HL-60 (cell line): ENCODE measurements around the gene ACP3.

Experiments used
- DNase-seq, 2 experiments: peaks; one replicate each; pipeline ENCODE4 v3.0.0-alpha.2; 2010 to 2020; ENCODE audit warnings: low read depth in 1 of 2, low spot score in 1 of 2
- H3K27ac ChIP-seq: fragments of 250-450 bp; sonication (Bioruptor Pico); replicated peaks from 2 replicates; pipeline ENCODE4 v1.5.1; 2020; ENCODE audit warnings: mild to moderate bottlenecking, moderate library complexity
- H3K27me3 ChIP-seq: fragments of 250-450 bp; sonication (Bioruptor Pico); 2 replicates; pipeline ENCODE4 v1.5.1; 2021; ENCODE audit warnings: mild to moderate bottlenecking, moderate library complexity; ENCODE audit not compliant: insufficient read depth, poor library complexity, severe bottlenecking
- H3K4me3 ChIP-seq: replicated peaks from 2 replicates; pipeline ENCODE4 v1.5.1; 2011; ENCODE audit warnings: mild to moderate bottlenecking, control low read depth, low read length; ENCODE audit not compliant: insufficient read depth
- GABPA ChIP-seq: IDR thresholded peaks from 2 replicates; pipeline ENCODE4 v1.6.1; 2012; ENCODE audit warnings: low read depth
- POLR2AphosphoS5 ChIP-seq: IDR thresholded peaks from 2 replicates; pipeline ENCODE4 v1.6.1; 2012; ENCODE audit warnings: low read depth
- REST ChIP-seq: IDR thresholded peaks from 2 replicates; pipeline ENCODE4 v1.6.1; 2012; ENCODE audit warnings: low read depth; ENCODE audit not compliant: insufficient replicate concordance
- SPI1 ChIP-seq: IDR thresholded peaks from 2 replicates; pipeline ENCODE4 v1.6.1; 2012; ENCODE audit warnings: low read depth, mild to moderate bottlenecking, borderline replicate concordance
- TF ChIP-seq, protein P1 (sequence below): IDR thresholded peaks from one replicate; pipeline ENCODE4 v1.5.1; 2011; ENCODE audit warnings: low read length, control low read depth, inconsistent platforms; ENCODE audit not compliant: insufficient read depth

The ACP3 gene

DNA sequence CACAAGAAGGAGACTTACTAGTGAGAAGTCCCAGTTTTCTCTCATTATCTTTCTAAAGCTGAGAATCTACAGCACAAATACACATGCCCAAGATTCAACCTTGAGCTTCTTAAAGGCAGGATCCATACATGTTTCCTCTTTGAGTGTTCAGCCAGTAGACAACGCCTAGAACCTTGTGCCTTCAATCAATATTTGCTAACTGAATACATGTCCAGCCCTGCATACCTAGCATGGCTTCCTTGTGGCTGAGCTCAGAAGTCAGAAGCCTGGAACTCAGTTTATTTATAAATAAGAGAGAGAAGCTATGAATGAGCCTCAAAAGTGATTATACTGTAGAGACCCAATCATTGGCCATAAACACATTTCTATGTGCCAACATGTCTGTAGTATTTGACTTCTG, 43.5 kb downstream of the ACP3 start:
- TF ChIP-seq GABPA (no peak), SPI1 (no peak), POLR2AphosphoS5 (no peak), REST (no peak)
- TF ChIP-seq, protein P1, sequence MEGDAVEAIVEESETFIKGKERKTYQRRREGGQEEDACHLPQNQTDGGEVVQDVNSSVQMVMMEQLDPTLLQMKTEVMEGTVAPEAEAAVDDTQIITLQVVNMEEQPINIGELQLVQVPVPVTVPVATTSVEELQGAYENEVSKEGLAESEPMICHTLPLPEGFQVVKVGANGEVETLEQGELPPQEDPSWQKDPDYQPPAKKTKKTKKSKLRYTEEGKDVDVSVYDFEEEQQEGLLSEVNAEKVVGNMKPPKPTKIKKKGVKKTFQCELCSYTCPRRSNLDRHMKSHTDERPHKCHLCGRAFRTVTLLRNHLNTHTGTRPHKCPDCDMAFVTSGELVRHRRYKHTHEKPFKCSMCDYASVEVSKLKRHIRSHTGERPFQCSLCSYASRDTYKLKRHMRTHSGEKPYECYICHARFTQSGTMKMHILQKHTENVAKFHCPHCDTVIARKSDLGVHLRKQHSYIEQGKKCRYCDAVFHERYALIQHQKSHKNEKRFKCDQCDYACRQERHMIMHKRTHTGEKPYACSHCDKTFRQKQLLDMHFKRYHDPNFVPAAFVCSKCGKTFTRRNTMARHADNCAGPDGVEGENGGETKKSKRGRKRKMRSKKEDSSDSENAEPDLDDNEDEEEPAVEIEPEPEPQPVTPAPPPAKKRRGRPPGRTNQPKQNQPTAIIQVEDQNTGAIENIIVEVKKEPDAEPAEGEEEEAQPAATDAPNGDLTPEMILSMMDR, result no peak
- DNase-seq, result no peak
- H3K27ac ChIP-seq, result no peak overlapping the region
- H3K27me3 ChIP-seq, result no peaks in the 10 kb centered on the region
- no peak overlapping the region for H3K4me3 ChIP-seq

DNA sequence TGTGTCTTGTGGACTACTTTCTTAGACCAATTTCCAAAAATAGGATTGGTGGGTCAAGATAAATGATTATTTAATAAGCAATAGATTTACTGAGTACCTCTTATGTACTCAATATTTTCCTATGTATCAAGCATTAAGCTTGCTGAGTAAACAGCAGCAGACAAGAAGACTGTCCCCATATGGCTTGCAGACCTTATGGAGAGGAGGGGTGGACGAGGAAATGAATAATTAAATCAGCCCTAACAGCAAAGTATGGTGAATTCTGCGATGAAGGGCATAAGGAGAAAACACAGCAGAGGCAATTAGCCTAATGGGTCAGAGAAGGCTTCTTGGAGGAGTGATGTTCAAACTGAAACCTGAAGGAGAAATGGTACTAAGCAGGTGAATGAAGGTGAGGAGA, 45.1 kb downstream of the ACP3 start:
- Histone ChIP-seq H3K27ac (no peak overlapping the region), H3K27me3 (no peaks in the 10 kb centered on the region), H3K4me3 (no peak overlapping the region)
- DNase-seq, result no peak
- TF ChIP-seq POLR2AphosphoS5 (no peak), GABPA (no peak), SPI1 (no peak), REST (no peak)
- TF ChIP-seq, protein P1, result no peak

- H3K27me3 ChIP-seq, result no peaks in the 10 kb centered on the region
- H3K27ac ChIP-seq, result no peak overlapping the region
- no peak overlapping the region for H3K4me3 ChIP-seq
- DNase-seq, result no peak
- TF ChIP-seq SPI1, result no peak
- TF ChIP-seq GABPA, result no peak
- TF ChIP-seq POLR2AphosphoS5, result no peak
- TF ChIP-seq, protein P1, result no peak
- TF ChIP-seq REST, result no peak
These were observed 51.3 kb downstream of the ACP3 start for GRCh38 chr3:132368515-132368914.
